Spinal cord (tissue), 10 donors: Measurements from ENCODE around the gene DOCK10. TPM values are rescaled to one million over a fixed set of nuclear protein-coding genes. Genes with fewer than 3 reads are reported as not detected.

ENCODE experiments used
- DNase-seq, 6 donors: peaks; one replicate each; pipeline versions ENCODE4 v3.0.0 to v3.0.0-alpha.2; 2013 to 2015; ENCODE audit warnings: low spot score in 6 of 6, low read depth in 4 of 6
- H3K27ac ChIP-seq: one replicate; pipeline ENCODE4 v1.5.1; 2013; ENCODE audit warnings: low read depth, low read length, control low read depth
- H3K27me3 ChIP-seq: one replicate; pipeline ENCODE4 v1.6.1; 2013; ENCODE audit warnings: low read length; ENCODE audit not compliant: control insufficient read depth, insufficient read depth
- H3K36me3 ChIP-seq: one replicate; pipeline ENCODE4 v1.6.1; 2013; ENCODE audit warnings: low read length; ENCODE audit not compliant: control insufficient read depth, insufficient read depth
- H3K4me1 ChIP-seq: one replicate; pipeline ENCODE4 v1.6.1; 2013; ENCODE audit warnings: low read length; ENCODE audit not compliant: control insufficient read depth, insufficient read depth
- H3K4me3 ChIP-seq: one replicate; pipeline ENCODE4 v1.5.1; 2013; ENCODE audit warnings: low read depth, low read length, control low read depth
- H3K9me3 ChIP-seq: one replicate; pipeline ENCODE4 v1.6.1; 2013; ENCODE audit warnings: low read length; ENCODE audit not compliant: control insufficient read depth, insufficient read depth
- WGBS: methylation state at CpG from one replicate; pipeline ENCODE4 v1.1.5; 2013; ENCODE audit warnings: missing lambda C conversion rate; ENCODE audit not compliant: insufficient coverage; 5-methylcytosine and 5-hydroxymethylcytosine counted together
- polyA plus RNA-seq, 2 donors: library from polyadenylated mRNA; unstranded; fragments of 120-200 nt; gene quantifications; one replicate each; pipeline ENCODE4 v1.2.1, GENCODE V29; 2013; ENCODE audit not compliant: insufficient read length in 2 of 2
- total RNA-seq, 2 donors: library from RNA; depleted of rRNA in 1 of 2; stranded (reverse); fragments of 120-200 nt in 1 of 2; fragments of >200 nt in 1 of 2; gene quantifications; one replicate each; pipeline versions ENCODE4 v1.2.3 to v1.2.4, GENCODE V29; 2013 to 2014
- donor health status: healthy.

The DOCK10 gene
- total and polyA plus RNA-seq, 4 donors, result 44.4 to 87.9 (median 61.0) TPM

GRCh38 chr2:224903621-224904020 is 138.6 kb downstream of the DOCK10 start:
- no peak for DNase-seq
- Histone ChIP-seq H3K27ac (no peak overlapping the region), H3K4me1 (peaks cover 8% of the 10 kb centered on the region), H3K27me3 (no peaks in the 10 kb centered on the region), H3K36me3 (no peaks in the 10 kb centered on the region), H3K4me3 (no peak overlapping the region), H3K9me3 (no peaks in the 10 kb centered on the region)
- WGBS, result no CpG with 5 or more reads among the region's 1 CpG

DNA sequence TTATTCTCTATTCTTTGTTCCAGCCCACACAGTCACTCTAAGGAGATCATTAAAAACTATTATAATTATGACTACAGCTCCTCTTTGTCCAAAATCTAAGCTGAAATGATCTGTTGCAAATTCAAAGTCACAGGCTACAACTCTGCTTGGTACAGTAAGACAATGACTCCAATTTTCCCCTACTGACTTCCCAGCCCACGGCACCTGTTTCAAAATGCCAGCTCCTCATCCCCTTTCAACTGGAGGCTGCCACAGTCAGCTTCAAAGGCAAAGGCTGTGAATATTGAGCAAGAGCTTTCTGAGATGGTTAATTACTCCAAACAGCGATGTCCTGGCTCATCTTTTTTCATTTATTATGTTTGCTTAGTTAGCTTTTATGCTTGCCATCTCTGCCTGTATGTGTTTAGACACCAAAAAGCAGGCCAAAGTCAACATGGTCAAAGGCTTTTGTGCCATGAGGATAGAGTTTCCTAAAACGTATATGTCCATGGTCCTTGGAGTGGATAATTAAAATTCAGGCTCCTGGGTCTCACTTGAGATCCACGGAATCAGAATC is 141.1 kb downstream of the DOCK10 start:
- H3K4me3 ChIP-seq, result no peak overlapping the region
- H3K9me3 ChIP-seq, result no peaks in the 10 kb centered on the region
- WGBS, result 66% methylated on average over 2 of the region's 4 CpGs
- no peak for DNase-seq
- no peaks in the 10 kb centered on the region for H3K27me3 ChIP-seq
- H3K4me1 ChIP-seq, result peaks cover 5% of the 10 kb centered on the region
- H3K36me3 ChIP-seq, result no peaks in the 10 kb centered on the region
- H3K27ac ChIP-seq, result no peak overlapping the region

DNA sequence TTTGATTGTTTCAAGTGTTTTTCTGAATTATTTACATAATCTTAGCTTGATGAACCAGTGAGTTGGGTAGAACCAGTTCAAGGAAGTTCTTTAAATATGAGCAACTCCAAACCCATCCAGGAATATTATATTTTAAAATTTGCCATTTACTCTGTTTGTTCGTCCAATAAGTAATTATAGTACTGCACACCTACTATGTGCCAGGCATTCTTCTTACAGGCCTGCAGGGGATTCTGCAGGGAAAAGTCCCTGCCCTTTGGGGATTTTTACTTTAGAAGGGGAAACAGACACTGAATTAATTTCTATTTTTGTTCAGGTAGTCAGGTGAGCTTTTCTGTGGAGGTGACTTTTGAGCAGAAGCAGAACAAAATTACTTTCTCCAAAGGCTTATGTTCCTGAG is 146.9 kb downstream of the DOCK10 start:
- Histone ChIP-seq H3K4me3 (no peak overlapping the region), H3K36me3 (peaks cover 5% of the 10 kb centered on the region), H3K9me3 (no peaks in the 10 kb centered on the region), H3K27me3 (no peaks in the 10 kb centered on the region), H3K27ac (no peak overlapping the region), H3K4me1 (no peaks in the 10 kb centered on the region)
- no peak for DNase-seq
- no CpG with 5 or more reads among the region's 1 CpG for WGBS

DNA sequence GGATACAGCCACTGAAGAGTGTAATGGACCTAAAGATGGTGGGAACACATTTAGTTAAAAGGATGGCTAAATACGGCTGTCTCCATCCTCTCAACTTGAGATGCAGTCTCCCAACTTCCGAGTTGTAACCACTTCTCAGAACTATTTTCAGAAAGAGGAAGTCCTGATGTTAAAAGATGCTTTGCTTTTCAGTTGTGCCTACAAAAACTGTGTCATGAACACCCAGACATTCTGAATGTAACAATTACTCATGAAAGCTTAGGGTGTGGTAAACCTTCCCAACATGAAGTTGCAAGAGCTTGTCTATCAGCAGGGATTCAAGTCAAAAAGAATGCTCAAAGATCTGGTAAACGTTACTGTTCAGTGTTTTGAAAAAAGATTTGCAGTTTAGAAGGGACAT is 147.9 kb downstream of the DOCK10 start:
- no peaks in the 10 kb centered on the region for H3K4me1 ChIP-seq
- 60% methylated on average over 1 of the region's 3 CpGs for WGBS
- H3K27ac ChIP-seq, result no peak overlapping the region
- peaks cover 5% of the 10 kb centered on the region for H3K36me3 ChIP-seq
- no peak for DNase-seq
- no peaks in the 10 kb centered on the region for H3K27me3 ChIP-seq
- no peak overlapping the region for H3K4me3 ChIP-seq
- no peaks in the 10 kb centered on the region for H3K9me3 ChIP-seq

DNA sequence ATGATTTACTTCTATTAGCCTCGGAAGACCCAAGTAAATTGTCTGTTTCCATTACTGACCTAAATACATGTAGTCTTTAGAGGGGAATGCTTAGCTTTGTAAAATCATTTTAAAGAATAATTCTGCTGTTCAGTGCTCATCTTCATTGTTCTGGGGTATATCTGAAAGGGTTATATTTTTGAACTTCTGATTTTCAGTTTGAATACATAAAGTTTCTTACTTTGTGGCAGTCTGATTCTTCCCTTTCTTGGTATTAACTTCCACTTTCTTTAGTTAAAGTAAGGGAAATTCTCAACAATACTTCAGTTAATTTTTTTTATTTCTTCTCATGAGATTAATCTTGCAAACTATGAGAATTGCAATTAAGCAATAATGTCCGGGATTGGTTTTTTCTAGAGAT is 148.4 kb downstream of the DOCK10 start:
- no peak overlapping the region for H3K27ac ChIP-seq
- WGBS, result no CpG with 5 or more reads among the region's 2 CpGs
- H3K4me1 ChIP-seq, result no peaks in the 10 kb centered on the region
- DNase-seq, result no peak
- H3K9me3 ChIP-seq, result no peaks in the 10 kb centered on the region
- no peaks in the 10 kb centered on the region for H3K27me3 ChIP-seq
- no peak overlapping the region for H3K4me3 ChIP-seq
- H3K36me3 ChIP-seq, result peaks cover 5% of the 10 kb centered on the region

DNA sequence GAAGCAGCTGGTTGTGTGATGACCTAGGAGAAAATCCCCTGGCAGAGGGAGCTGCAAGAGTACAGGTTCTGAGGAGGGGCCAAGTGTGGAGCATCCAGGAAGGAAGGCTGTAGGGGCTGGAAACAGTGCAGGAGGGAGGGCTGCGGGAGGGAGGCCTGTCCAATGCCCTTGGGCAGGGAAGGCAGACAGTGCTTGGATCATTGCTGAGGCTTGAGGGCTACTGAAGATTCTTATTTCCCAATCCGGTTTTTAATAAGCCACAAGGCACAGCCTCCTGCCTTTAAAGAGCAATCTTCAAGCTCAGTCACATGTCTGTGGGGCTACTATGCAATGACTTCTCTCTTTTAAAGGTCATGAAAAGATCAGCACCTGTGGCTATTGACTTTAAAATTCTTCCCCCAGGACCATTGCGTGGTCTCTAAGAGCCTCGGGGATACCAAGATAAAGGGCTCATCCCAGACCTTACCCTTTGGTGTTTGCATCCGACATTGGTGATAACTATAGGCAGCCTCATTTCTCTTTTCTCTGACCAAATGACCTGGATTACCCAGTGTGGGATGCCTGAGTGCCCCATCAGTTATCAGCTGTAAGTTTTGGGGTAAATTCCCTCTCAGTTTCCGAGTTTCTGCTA is 149.6 kb downstream of the DOCK10 start:
- no peak overlapping the region for H3K27ac ChIP-seq
- no peaks in the 10 kb centered on the region for H3K4me1 ChIP-seq
- DNase-seq, result no peak
- no peaks in the 10 kb centered on the region for H3K9me3 ChIP-seq
- H3K36me3 ChIP-seq, result peaks cover 5% of the 10 kb centered on the region
- WGBS, result 83% methylated on average over 4 of the region's 6 CpGs
- no peaks in the 10 kb centered on the region for H3K27me3 ChIP-seq
- no peak overlapping the region for H3K4me3 ChIP-seq

- no peaks in the 10 kb centered on the region for H3K9me3 ChIP-seq
- no peak overlapping the region for H3K27ac ChIP-seq
- H3K36me3 ChIP-seq, result peaks cover 5% of the 10 kb centered on the region
- no peak overlapping the region for H3K4me3 ChIP-seq
- H3K27me3 ChIP-seq, result no peaks in the 10 kb centered on the region
- no peak for DNase-seq
- no peaks in the 10 kb centered on the region for H3K4me1 ChIP-seq
- 81% methylated on average over 2 of the region's 3 CpGs for WGBS
These were observed 151.9 kb downstream of the DOCK10 start for GRCh38 chr2:224890372-224890771.

GRCh38 chr2:224887141-224887540 is 155.1 kb downstream of the DOCK10 start:
- peaks cover 4% of the 10 kb centered on the region for H3K36me3 ChIP-seq
- no peak overlapping the region for H3K27ac ChIP-seq
- no peak overlapping the region for H3K4me3 ChIP-seq
- no peaks in the 10 kb centered on the region for H3K4me1 ChIP-seq
- H3K9me3 ChIP-seq, result no peaks in the 10 kb centered on the region
- DNase-seq, result no peak
- H3K27me3 ChIP-seq, result no peaks in the 10 kb centered on the region
- no CpG with 5 or more reads among the region's 1 CpG for WGBS

DNA sequence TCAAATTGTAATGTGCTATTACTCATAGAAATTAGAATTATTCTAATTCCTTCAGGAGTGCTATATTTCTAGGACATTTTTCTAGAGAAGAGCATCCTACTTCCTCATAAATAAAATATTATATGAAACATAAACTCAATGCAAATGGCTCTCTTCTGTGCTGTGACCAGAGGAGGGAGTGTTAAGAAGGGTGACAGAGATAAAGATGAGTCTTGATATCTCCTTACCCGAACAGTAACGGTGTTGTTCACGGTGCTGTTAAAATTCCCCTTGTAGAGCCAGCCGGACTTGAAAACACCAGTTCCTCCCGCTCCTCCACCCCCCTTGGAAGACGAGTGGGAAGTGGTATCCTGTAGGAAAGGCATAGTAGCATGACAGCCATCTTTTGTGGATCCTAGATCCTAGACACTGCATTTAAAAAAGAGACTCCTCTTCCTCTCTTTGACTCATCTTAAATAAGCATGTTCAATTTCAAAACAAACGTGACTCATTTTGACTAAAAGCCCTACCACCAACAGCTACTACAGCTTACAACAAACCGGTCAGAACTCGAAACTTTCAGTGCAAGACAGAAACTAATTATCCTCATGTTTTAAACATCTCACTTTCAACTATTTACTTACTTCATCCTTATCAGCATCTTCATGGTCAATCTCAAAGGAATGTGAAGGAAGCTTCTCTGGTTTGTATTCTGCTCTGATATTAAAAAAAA is 156.3 kb downstream of the DOCK10 start:
- no peaks in the 10 kb centered on the region for H3K27me3 ChIP-seq
- no peak overlapping the region for H3K4me3 ChIP-seq
- no peak for DNase-seq
- no peaks in the 10 kb centered on the region for H3K4me1 ChIP-seq
- WGBS, result 74% methylated on average over 4 of the region's 9 CpGs
- H3K36me3 ChIP-seq, result peaks cover 4% of the 10 kb centered on the region
- no peaks in the 10 kb centered on the region for H3K9me3 ChIP-seq
- H3K27ac ChIP-seq, result no peak overlapping the region

GRCh38 chr2:224885291-224885690 is 157.0 kb downstream of the DOCK10 start:
- DNase-seq, result no peak
- peaks cover 4% of the 10 kb centered on the region for H3K36me3 ChIP-seq
- no peak overlapping the region for H3K27ac ChIP-seq
- WGBS, result 100% methylated on average over 1 of the region's 1 CpG
- no peaks in the 10 kb centered on the region for H3K27me3 ChIP-seq
- no peaks in the 10 kb centered on the region for H3K4me1 ChIP-seq
- H3K9me3 ChIP-seq, result no peaks in the 10 kb centered on the region
- no peak overlapping the region for H3K4me3 ChIP-seq
